GM20000 (cell line): Measurements from ENCODE around the gene CFD.
"Not testable (repeated sequence)": the region's sequence is repeated elsewhere in the genome, so short reads cannot be mapped to it uniquely, and the experiment has no call there.

Experiments used
- DNase-seq: peaks from one replicate; pipeline ENCODE4 v3.0.0; 2012; ENCODE audit warnings: low spot score
- CTCF ChIP-seq: IDR thresholded peaks from 2 replicates; pipeline ENCODE4 v1.5.1; 2012; ENCODE audit warnings: mild to moderate bottlenecking, control low read depth; ENCODE audit errors: extremely low read depth, missing control alignments

CFD gene

DNA sequence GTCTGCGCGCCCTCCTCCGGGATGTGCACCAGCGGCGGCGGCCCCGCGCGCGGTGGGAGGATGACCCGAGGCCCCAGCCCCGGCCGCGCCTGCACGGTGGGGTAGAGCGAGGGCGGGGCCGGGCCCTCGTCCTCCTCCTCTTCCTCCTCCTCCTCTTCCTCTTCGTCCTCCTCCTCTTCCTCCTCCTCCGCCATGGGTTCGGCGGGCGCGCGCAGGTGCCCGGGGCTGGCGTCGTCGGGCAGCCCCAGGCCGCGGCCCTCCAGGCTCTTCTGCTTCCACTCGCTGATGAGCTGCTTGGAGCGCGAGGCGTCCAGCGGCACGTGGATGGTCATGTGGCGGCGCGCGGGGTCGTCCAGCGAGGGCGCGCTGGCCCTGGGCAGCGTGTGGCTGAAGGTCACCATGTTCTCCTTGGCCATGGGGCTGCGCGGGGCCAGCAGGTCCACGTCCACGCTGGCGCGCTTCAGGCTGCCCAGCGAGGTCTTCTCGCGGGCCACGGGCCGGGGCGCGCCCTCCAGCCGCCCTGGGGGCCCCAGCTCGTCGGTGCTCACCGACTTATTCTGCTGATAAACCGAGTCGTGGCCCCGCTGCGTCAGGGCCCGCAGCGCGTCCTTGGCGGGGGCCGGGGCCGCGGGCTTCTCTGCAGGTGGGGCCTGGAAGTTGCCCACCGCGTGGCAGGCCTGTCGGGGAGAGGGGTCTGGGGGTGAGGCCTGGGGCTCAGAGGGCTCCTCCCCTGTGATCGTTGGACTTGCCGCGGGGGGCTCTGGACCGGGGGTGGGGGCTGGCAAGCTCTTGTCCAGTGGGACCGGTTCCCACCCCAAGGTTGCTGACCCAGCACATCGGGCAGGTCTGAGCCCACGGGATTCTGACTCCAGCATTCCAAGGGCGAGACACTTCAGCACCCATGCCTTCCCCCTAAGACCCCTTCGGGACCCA lies 46.0 kb upstream of the CFD start:
- peak; percentile 46 for DNase-seq
- TF ChIP-seq CTCF = no peak

GRCh38 chr19:814152-815078 lies 45.0 kb upstream of the CFD start:
- no peak for TF ChIP-seq CTCF
- peak; percentile 63 for DNase-seq

DNA sequence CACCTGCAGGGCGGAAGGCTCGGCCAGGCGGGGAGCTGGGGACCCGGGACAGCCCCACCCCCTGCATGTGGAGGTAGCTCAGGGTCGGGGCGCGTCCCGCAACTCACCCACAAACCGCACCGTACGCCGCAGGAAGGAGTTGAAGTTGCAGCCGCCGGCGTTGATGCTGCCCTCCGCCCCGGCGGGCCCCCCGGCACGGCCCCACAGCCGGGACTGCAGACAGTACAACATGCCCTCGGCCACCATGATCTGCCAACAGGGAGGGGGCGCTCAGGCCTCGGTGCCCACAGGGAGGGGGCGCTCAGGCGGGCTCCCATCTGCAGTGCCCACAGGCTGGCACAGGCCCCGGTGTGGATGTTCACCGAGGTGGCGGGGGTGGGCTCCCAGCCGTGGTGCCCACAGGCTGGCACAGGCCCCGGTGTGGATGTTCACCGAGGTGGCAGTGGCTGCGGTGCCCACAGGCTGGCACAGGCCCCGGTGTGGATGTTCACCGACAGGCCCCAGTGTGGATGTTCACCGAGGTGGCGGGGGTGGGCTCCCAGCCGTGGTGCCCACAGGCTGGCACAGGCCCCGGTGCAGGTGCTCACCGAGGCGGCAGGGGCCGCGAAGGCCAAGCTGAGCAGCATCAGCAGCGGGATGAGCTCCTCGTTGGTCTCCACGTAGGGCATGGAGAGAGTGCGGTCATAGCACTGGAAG lies 44.2 kb upstream of the CFD start:
- peak; percentile 53 for DNase-seq
- TF ChIP-seq CTCF = no peak

DNA sequence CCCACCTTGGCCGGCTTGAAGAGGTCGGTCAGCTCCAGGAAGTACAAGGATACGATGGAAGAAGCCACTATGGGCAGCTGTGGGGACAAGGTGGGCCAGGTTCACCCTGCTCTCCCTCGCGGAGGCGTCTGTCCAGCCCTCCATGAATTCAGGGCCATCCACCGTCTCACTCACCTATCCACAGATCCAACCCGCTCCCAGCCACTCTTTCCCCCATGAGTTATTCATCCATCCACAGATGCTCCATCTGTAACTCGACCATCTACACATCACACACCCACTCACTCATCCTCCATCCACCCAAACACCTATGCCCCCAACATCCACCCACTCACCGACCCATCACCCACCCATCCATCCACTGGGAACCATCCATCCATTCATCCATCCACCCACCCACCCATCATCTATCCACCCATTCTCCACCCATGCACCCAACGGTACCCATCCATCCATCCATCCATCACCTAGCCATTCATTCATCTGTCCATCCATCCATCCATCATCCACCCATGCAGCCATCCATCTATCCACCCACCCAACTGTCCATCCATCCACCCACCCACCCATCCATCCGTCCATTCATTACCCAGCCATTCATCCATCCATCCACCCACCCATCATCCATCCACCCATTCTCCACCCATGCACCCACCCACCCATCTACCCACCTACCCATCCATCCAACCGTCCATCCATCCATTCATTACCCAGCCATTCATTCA lies 43.5 kb upstream of the CFD start:
- no peak for TF ChIP-seq CTCF
- DNase-seq = no peak

GRCh38 chr19:816500-816857 lies 43.0 kb upstream of the CFD start:
- no peak for TF ChIP-seq CTCF

DNA sequence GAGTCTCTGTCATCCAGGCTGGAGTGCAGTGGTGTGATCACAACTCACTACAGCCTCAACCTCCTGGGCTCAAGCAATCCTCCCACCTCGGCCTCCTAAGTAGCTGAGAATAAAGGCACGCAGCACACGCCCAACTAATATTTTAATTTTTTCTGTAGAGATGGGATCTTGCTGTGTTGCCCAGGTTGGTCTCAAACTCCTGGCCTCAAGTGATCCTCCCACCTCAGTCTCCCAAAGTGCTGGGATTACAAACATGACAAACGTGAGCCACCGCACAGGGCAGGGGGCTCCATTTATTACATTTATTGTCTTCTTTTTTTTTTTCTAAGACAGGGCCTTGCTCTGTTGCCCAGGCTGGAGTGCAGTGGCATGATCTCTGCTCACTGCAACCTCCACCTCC lies 39.3 kb upstream of the CFD start:
- DNase-seq = not testable (repeated sequence)

More at GRCh38 chr19:816500-816857, 43.0 kb upstream of the CFD start:
- no peak for DNase-seq

- TF ChIP-seq CTCF = no peak
- no peak for DNase-seq
These were observed 38.1 kb upstream of the CFD start for GRCh38 chr19:821231-821824.
